Measurements from ENCODE around the gene SCAND1.

SCAND1 gene

GRCh38 chr20:35939264-35939663, 15.0 kb downstream of the SCAND1 start:
- TF ChIP-seq CTCF (IDR thresholded peaks at IDR 0.05): no peak

GRCh38 chr20:35934050-35934449, 20.3 kb downstream of the SCAND1 start:
- TF ChIP-seq CTCF (IDR thresholded peaks at IDR 0.05): no peak

- TF ChIP-seq CTCF (IDR thresholded peaks at IDR 0.05): no peak
Observed at GRCh38 chr20:35929301-35929700, 25.0 kb downstream of the SCAND1 start.

- TF ChIP-seq CTCF (IDR thresholded peaks at IDR 0.05): no peak
Observed at GRCh38 chr20:35920523-35920922, 33.8 kb downstream of the SCAND1 start.

GRCh38 chr20:35918021-35918420, 36.3 kb downstream of the SCAND1 start:
- TF ChIP-seq CTCF (IDR thresholded peaks at IDR 0.05): no peak

- no peak for TF ChIP-seq CTCF (IDR thresholded peaks at IDR 0.05)
Observed at GRCh38 chr20:35917077-35917476, 37.2 kb downstream of the SCAND1 start.

GRCh38 chr20:35912881-35913280, 41.4 kb downstream of the SCAND1 start:
- no peak for TF ChIP-seq CTCF (IDR thresholded peaks at IDR 0.05)

GRCh38 chr20:35910254-35910653, 44.0 kb downstream of the SCAND1 start:
- TF ChIP-seq CTCF (IDR thresholded peaks at IDR 0.05): no peak

Measured in LNCAP (cell line).